Thyroid gland (tissue), 4 donors: ENCODE results near the gene CLOCK.

ENCODE experiments used
- CTCF ChIP-seq, 6 experiments: fragments of 200-600 bp in 3 of 6; fragments of 450-650 bp in 3 of 6; sonication (generic) in 3 of 6; IDR thresholded peaks; one replicate each; pipeline ENCODE4 v1.5.1; 2016 to 2019; ENCODE audit warnings: antibody characterized with exemption in 6 of 6, mild to moderate bottlenecking in 2 of 6, inconsistent platforms in 1 of 6, moderate library complexity in 1 of 6
- POLR2A ChIP-seq, 2 donors: fragments of 450-650 bp; IDR thresholded peaks; one replicate each; pipeline ENCODE4 v1.6.1; 2017; ENCODE audit warnings: antibody characterized with exemption in 2 of 2, mild to moderate bottlenecking in 2 of 2, moderate library complexity in 1 of 2

DNA sequence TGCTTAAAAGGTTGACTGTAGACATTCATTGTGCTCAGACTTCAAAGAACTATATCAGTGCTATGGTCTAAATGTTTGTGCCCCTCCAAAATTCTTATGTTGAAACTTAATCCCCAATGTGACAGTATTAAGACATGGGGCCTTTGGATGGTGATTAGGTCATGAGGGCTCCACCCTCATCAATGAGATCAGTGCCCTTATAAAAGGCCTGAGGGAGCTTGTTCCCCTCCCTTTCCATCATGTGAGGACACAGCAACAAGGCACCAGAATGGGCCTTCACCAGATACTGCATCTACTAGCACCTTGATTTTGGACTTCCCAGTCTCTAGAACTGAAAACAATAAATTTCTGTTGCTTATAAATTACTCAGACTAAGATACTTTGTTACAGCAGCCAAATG lies 28.3 kb downstream of the CLOCK start:
- TF ChIP-seq CTCF (IDR thresholded peaks at IDR 0.05) = no peak
- TF ChIP-seq POLR2A (IDR thresholded peaks at IDR 0.05) = no peak
